HCT116 (cell line): ENCODE data around the gene CTIF. TPM values are rescaled to one million over a fixed set of nuclear protein-coding genes. Genes with fewer than 3 reads are reported as not detected.

Source experiments
- ATAC-seq: fragments of 200-7000 bp; cut with Tn5 transposase; 2 replicates; pipeline ENCODE4 v1.9.1; 2020; ENCODE audit warnings: mild to moderate bottlenecking, moderate library complexity
- BruUV-seq: library from RNA; stranded (reverse); fragments of 400-500 nt; replicated peaks from 2 replicates; lab custom pipeline; 2021; lab: Mats Ljungman, UMichigan
- CTCF ChIA-PET: fragments of 300-600 bp; sonication (Branson Sonifier 250); formaldehyde crosslinking; loops from one replicate; lab custom pipeline; 2021; ENCODE audit warnings: antibody characterized with exemption; lab: Charles Lee
- POLR2A ChIA-PET: fragments of 300-600, 350-600 bp; sonication (Branson Sonifier 250); formaldehyde crosslinking; loops from one replicate; lab custom pipeline; 2021; ENCODE audit warnings: antibody characterized with exemption; lab: Charles Lee
- RAD21 ChIA-PET, 2 experiments: fragments of 300-600 bp; sonication (Branson Sonifier 250); formaldehyde crosslinking; loops; one replicate each; lab custom pipeline; 2023; ENCODE audit warnings: low total read pairs in 2 of 2; ENCODE audit not compliant: uncharacterized antibody in 2 of 2, unreplicated experiment in 2 of 2, low non-redundant PET in 1 of 2; lab: Charles Lee
- DNase-seq: peaks from one replicate; pipeline ENCODE4 v3.0.0-alpha.2; 2010; ENCODE audit warnings: low read depth, low spot score
- H2AFZ ChIP-seq: fragments of 200-600 bp; shearing (Covaris generic), sonication (generic); 2 replicates; pipeline ENCODE4 v1.6.1; 2017; ENCODE audit warnings: low read depth, mixed run types, mixed read lengths, antibody characterized with exemption, low read length; ENCODE audit not compliant: poor library complexity, severe bottlenecking
- H3K27ac ChIP-seq: 2 replicates; pipeline ENCODE4 v1.5.1; 2012; ENCODE audit warnings: low read depth, low read length
- H3K27me3 ChIP-seq: fragments of 200-600 bp; sonication (generic); 2 replicates; pipeline ENCODE4 v1.6.1; 2016; ENCODE audit warnings: mixed run types, low read length, mixed read lengths; ENCODE audit not compliant: insufficient read depth
- H3K36me3 ChIP-seq, 2 experiments: fragments of 200-500 bp in 1 of 2; fragments of 200-600 bp in 1 of 2; sonication (Bioruptor generic) in 1 of 2; sonication (generic) in 1 of 2; 2 replicates each; pipeline versions ENCODE4 v1.5.1 to v1.6.1; 2014 to 2016; ENCODE audit warnings: low read length in 2 of 2, inconsistent platforms in 1 of 2, mixed read lengths in 1 of 2, mixed run types in 1 of 2; ENCODE audit not compliant: insufficient read depth in 2 of 2, control insufficient read depth in 1 of 2
- H3K4me1 ChIP-seq, 2 experiments: fragments of 200-600 bp in 1 of 2; sonication (generic) in 1 of 2; 2 replicates each; pipeline versions ENCODE4 v1.5.1 to v1.6.1; 2012 to 2017; ENCODE audit warnings: low read length in 2 of 2, inconsistent platforms in 1 of 2, mild to moderate bottlenecking in 1 of 2, mixed read lengths in 1 of 2, mixed run types in 1 of 2, moderate library complexity in 1 of 2; ENCODE audit not compliant: insufficient read depth in 2 of 2, control insufficient read depth in 1 of 2
- H3K4me2 ChIP-seq: fragments of 200-600 bp; sonication (generic); 2 replicates; pipeline ENCODE4 v1.6.1; 2017; ENCODE audit warnings: mixed run types, low read length, mixed read lengths
- H3K4me3 ChIP-seq, 2 experiments: fragments of 200-600 bp in 1 of 2; sonication (generic) in 1 of 2; replicated peaks in 1 of 2; 2 replicates each; pipeline ENCODE4 v1.5.1; 2011 to 2016; ENCODE audit warnings: low read length in 2 of 2, control low read depth in 1 of 2, low read depth in 1 of 2, mild to moderate bottlenecking in 1 of 2, mixed read lengths in 1 of 2, mixed run types in 1 of 2
- H3K79me2 ChIP-seq: fragments of 200-600 bp; sonication (generic); 2 replicates; pipeline ENCODE4 v1.6.1; 2017; ENCODE audit warnings: mild to moderate bottlenecking, mixed run types, low read length, moderate library complexity, mixed read lengths; ENCODE audit not compliant: insufficient read depth
- H3K9ac ChIP-seq: fragments of 200-600 bp; sonication (generic); 2 replicates; pipeline ENCODE4 v1.6.1; 2016; ENCODE audit warnings: low read length, mixed read lengths
- H3K9me2 ChIP-seq: fragments of 200-600 bp; sonication (generic), shearing (Covaris generic); 2 replicates; pipeline ENCODE4 v1.6.1; 2017; ENCODE audit warnings: mixed run types, mild to moderate bottlenecking, moderate library complexity; ENCODE audit not compliant: insufficient read depth
- H3K9me3 ChIP-seq, 2 experiments: fragments of 200-500 bp in 1 of 2; fragments of 200-600 bp in 1 of 2; sonication (Bioruptor generic) in 1 of 2; sonication (generic) in 1 of 2; 2 replicates each; pipeline ENCODE4 v1.6.1; 2014 to 2017; ENCODE audit warnings: low read length in 2 of 2, mixed read lengths in 2 of 2, inconsistent platforms in 1 of 2, low read depth in 1 of 2, mild to moderate bottlenecking in 1 of 2, mixed run types in 1 of 2, moderate library complexity in 1 of 2; ENCODE audit not compliant: control insufficient read depth in 1 of 2, insufficient read depth in 1 of 2
- H4K20me1 ChIP-seq: fragments of 200-600 bp; sonication (generic), shearing (Covaris generic); 2 replicates; pipeline ENCODE4 v1.6.1; 2017; ENCODE audit warnings: mixed run types, mild to moderate bottlenecking, moderate library complexity; ENCODE audit not compliant: insufficient read depth
- CBX3 ChIP-seq: IDR thresholded peaks from 2 replicates; pipeline ENCODE4 v1.6.1; 2012; ENCODE audit warnings: low read depth
- EGR1 ChIP-seq: IDR thresholded peaks from 2 replicates; pipeline ENCODE4 v1.6.1; 2012; ENCODE audit warnings: low read depth
- EZH2 ChIP-seq: fragments of 200-600 bp; sonication (generic); IDR thresholded peaks from 2 replicates; pipeline ENCODE4 v1.6.1; 2017; ENCODE audit warnings: antibody characterized with exemption, mixed run types
- FOSL1 ChIP-seq: IDR thresholded peaks from 2 replicates; pipeline ENCODE4 v1.6.1; 2012; ENCODE audit warnings: low read depth
- POLR2AphosphoS5 ChIP-seq: IDR thresholded peaks from 2 replicates; pipeline ENCODE4 v1.6.1; 2011; ENCODE audit warnings: mild to moderate bottlenecking, low read depth, low read length, moderate library complexity
- RAD21 ChIP-seq: IDR thresholded peaks from 2 replicates; pipeline ENCODE4 v1.6.1; 2012; ENCODE audit warnings: low read depth, mild to moderate bottlenecking
- SIN3A ChIP-seq: IDR thresholded peaks from 2 replicates; pipeline ENCODE4 v1.6.1; 2012; ENCODE audit warnings: low read depth
- ZFX ChIP-seq: fragments of 450-650 bp; IDR thresholded peaks from 2 replicates; pipeline ENCODE4 v1.6.1; 2017
- ZNF274 ChIP-seq: fragments of 200-500 bp; sonication (Bioruptor generic); IDR thresholded peaks from 2 replicates; pipeline ENCODE4 v1.6.1; 2014; ENCODE audit warnings: mild to moderate bottlenecking, low read depth, low read length, inconsistent platforms
- intact Hi-C: fragments of 100-400 bp; cut with micrococcal nuclease; formaldehyde crosslinking; loops from 2 replicates; pipeline ENCODE4 v1.10.0; 2022
- total RNA-seq: library from RNA; stranded (reverse); gene quantifications from one replicate; pipeline ENCODE4 v1.2.1, GENCODE V29; 2021; ENCODE audit not compliant: unreplicated experiment
- TF ChIP-seq, protein P1 (sequence below): IDR thresholded peaks from 2 replicates; pipeline ENCODE4 v1.6.1; 2012; ENCODE audit warnings: low read depth
- TF ChIP-seq, protein P2 (sequence below): IDR thresholded peaks from 2 replicates; pipeline ENCODE4 v1.6.1; 2012
- TF ChIP-seq, protein P3 (sequence below), 3 experiments: fragments of 200-600 bp in 1 of 3; sonication (generic) in 1 of 3; IDR thresholded peaks in 2 of 3; conservative IDR thresholded peaks in 1 of 3; 2 replicates each; pipeline ENCODE4 v1.5.1; 2012 to 2017; ENCODE audit warnings: low read depth in 2 of 3, low read length in 2 of 3, antibody characterized with exemption in 1 of 3, borderline replicate concordance in 1 of 3, control low read depth in 1 of 3, mild to moderate bottlenecking in 1 of 3, mixed read lengths in 1 of 3, mixed run types in 1 of 3, moderate library complexity in 1 of 3; ENCODE audit not compliant: insufficient read depth in 1 of 3
- TF ChIP-seq, protein P4 (sequence below): IDR thresholded peaks from 2 replicates; pipeline ENCODE4 v1.6.1; 2011; ENCODE audit warnings: mild to moderate bottlenecking, low read length, moderate library complexity; ENCODE audit not compliant: insufficient replicate concordance; ENCODE audit errors: extremely low read depth

The CTIF gene
- total RNA-seq, 1 experiment from 2014 or later, result 19.7 TPM

DNA sequence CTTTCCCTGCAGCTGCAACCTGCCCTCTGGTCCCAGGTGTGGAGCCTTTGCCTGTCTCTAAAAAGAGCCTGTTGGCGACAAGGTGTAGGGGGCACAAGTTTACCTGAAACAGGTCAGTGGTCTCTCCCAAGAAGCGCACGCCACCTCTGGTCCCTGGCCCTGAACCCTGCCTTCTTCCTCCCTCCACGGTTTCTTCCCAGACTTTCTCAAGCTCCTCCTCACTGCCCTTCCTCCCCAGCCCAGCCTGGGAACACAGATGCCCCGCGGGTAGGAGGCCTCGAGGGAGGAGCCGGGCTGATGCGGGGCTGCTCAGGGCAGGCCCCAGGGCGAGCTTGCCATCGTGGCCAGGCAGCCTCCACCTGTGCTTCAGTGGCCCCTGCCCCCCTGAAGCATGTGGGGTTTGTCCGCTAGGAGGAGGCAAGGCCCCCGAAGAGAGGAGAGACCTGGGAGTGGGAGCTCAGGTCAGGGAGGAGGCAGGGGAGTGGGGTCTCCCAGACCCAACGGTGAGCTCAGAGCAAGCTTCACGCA lies 322.4 kb downstream of the CTIF start:
- Histone ChIP-seq H3K79me2 (no peaks in the 10 kb centered on the region), H3K9me2 (no peaks in the 10 kb centered on the region), H3K36me3 (no peaks in the 10 kb centered on the region), H3K9me3 (peaks cover 0 to 4% of the 10 kb centered on the region in 2 experiments; a peak in 1 of 4 replicates), H4K20me1 (no peaks in the 10 kb centered on the region), H3K9ac (no peak overlapping the region), H3K4me1 (peaks cover 0 to 6% of the 10 kb centered on the region in 2 experiments; a peak in 1 of 4 replicates), H3K4me2 (no peak overlapping the region), H3K27me3 (no peaks in the 10 kb centered on the region), H3K27ac (no peak overlapping the region), H3K4me3 (no peak overlapping the region), H2AFZ (no peak overlapping the region)
- ChIA-PET CTCF (no interaction called here), POLR2A (no interaction called here), RAD21 (no interaction called here)
- DNase-seq, result no peak
- no peak for ATAC-seq
- TF ChIP-seq EGR1 (no peak), POLR2AphosphoS5 (no peak), ZNF274 (no peak), EZH2 (no peak), SIN3A (no peak), ZFX (no peak), FOSL1 (no peak), RAD21 (no peak), CBX3 (no peak)
- TF ChIP-seq, protein P1, sequence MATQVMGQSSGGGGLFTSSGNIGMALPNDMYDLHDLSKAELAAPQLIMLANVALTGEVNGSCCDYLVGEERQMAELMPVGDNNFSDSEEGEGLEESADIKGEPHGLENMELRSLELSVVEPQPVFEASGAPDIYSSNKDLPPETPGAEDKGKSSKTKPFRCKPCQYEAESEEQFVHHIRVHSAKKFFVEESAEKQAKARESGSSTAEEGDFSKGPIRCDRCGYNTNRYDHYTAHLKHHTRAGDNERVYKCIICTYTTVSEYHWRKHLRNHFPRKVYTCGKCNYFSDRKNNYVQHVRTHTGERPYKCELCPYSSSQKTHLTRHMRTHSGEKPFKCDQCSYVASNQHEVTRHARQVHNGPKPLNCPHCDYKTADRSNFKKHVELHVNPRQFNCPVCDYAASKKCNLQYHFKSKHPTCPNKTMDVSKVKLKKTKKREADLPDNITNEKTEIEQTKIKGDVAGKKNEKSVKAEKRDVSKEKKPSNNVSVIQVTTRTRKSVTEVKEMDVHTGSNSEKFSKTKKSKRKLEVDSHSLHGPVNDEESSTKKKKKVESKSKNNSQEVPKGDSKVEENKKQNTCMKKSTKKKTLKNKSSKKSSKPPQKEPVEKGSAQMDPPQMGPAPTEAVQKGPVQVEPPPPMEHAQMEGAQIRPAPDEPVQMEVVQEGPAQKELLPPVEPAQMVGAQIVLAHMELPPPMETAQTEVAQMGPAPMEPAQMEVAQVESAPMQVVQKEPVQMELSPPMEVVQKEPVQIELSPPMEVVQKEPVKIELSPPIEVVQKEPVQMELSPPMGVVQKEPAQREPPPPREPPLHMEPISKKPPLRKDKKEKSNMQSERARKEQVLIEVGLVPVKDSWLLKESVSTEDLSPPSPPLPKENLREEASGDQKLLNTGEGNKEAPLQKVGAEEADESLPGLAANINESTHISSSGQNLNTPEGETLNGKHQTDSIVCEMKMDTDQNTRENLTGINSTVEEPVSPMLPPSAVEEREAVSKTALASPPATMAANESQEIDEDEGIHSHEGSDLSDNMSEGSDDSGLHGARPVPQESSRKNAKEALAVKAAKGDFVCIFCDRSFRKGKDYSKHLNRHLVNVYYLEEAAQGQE, result no peak
- TF ChIP-seq, protein P2, sequence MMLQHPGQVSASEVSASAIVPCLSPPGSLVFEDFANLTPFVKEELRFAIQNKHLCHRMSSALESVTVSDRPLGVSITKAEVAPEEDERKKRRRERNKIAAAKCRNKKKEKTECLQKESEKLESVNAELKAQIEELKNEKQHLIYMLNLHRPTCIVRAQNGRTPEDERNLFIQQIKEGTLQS, result no peak
- TF ChIP-seq, protein P3, sequence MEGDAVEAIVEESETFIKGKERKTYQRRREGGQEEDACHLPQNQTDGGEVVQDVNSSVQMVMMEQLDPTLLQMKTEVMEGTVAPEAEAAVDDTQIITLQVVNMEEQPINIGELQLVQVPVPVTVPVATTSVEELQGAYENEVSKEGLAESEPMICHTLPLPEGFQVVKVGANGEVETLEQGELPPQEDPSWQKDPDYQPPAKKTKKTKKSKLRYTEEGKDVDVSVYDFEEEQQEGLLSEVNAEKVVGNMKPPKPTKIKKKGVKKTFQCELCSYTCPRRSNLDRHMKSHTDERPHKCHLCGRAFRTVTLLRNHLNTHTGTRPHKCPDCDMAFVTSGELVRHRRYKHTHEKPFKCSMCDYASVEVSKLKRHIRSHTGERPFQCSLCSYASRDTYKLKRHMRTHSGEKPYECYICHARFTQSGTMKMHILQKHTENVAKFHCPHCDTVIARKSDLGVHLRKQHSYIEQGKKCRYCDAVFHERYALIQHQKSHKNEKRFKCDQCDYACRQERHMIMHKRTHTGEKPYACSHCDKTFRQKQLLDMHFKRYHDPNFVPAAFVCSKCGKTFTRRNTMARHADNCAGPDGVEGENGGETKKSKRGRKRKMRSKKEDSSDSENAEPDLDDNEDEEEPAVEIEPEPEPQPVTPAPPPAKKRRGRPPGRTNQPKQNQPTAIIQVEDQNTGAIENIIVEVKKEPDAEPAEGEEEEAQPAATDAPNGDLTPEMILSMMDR (IDR thresholded peaks at IDR 0.05 in 2 of 3, conservative IDR thresholded peaks at IDR 0.05 in 1 of 3; ENCODE audit: borderline replicate concordance in 1 of 3, insufficient read depth in 1 of 3, low read depth in 2 of 3, low read length in 2 of 3), result no peak
- TF ChIP-seq, protein P4, sequence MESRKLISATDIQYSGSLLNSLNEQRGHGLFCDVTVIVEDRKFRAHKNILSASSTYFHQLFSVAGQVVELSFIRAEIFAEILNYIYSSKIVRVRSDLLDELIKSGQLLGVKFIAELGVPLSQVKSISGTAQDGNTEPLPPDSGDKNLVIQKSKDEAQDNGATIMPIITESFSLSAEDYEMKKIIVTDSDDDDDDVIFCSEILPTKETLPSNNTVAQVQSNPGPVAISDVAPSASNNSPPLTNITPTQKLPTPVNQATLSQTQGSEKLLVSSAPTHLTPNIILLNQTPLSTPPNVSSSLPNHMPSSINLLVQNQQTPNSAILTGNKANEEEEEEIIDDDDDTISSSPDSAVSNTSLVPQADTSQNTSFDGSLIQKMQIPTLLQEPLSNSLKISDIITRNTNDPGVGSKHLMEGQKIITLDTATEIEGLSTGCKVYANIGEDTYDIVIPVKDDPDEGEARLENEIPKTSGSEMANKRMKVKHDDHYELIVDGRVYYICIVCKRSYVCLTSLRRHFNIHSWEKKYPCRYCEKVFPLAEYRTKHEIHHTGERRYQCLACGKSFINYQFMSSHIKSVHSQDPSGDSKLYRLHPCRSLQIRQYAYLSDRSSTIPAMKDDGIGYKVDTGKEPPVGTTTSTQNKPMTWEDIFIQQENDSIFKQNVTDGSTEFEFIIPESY, result no peak
- BruUV-seq, result no TSS peak
- intact Hi-C loops, result no loop called here
